ENCODE measurements around the gene EME2. TPM values are rescaled to one million over a fixed set of nuclear protein-coding genes. Genes with fewer than 3 reads are reported as not detected.

Gene EME2
- total RNA-seq, 1 donor from 2014 or later: 30.0 TPM

DNA sequence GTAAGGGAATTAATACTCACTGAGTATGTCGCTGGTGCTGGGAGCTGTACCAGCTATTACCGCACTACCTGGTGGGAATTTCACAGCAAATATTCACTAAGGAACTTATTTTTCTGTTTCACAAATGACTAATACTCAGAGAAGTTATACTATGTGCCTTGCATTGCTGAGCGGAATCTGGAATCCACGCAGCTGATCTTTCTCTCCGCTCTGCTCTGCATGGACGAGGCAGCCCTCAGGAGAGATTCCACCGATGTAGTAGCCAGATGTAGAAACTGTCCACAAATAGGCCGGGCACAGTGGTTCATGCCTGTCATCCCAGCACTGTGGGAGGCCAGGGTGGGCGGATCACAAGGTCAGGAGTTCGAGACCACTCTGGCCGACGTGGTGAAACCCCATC lies 18.4 kb upstream of the EME2 start:
- intact Hi-C loops (cut with micrococcal nuclease): no loop called here

GRCh38 chr16:1757714-1758461 lies 14.7 kb upstream of the EME2 start:
- intact Hi-C loops (cut with micrococcal nuclease): no loop called here
- Mint-ChIP-seq H3K4me3 (no peak overlapping the region), H3K27ac (peak overlapping the region; percentile 66), H3K36me3 (ENCODE audit: low read depth) (peaks cover 18% of the 10 kb centered on the region), H3K9me3 (no peaks in the 10 kb centered on the region), H3K4me1 (peaks cover 5% of the 10 kb centered on the region), H3K27me3 (no peaks in the 10 kb centered on the region)
- DNase-seq: no peak

More for the DNA sequence above, 18.4 kb upstream of the EME2 start:
- Mint-ChIP-seq H3K4me3 (no peak overlapping the region), H3K9me3 (no peaks in the 10 kb centered on the region), H3K4me1 (peaks cover 5% of the 10 kb centered on the region), H3K27ac (no peak overlapping the region), H3K36me3 (ENCODE audit: low read depth) (peaks cover 9% of the 10 kb centered on the region), H3K27me3 (no peaks in the 10 kb centered on the region)
- no peak for DNase-seq

DNA sequence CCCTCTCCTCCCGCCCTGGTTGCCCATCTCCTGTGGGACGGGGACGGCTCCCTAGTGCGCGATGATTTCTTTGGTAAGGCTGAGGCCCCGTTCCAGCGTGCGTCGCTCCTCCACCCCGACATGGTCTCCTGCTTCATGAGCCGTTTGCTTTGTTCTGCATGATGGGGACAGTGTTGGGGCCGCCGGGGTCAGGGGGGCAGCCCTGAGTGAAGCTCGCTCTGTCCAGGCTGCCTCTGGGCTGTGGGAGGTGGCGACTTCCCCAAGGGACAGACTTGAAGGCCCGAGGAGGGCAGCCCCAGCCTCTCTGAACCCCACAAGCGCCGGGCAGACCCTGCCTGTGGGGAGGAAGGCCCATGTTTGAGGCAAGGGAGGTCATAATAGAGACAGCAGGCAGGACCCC lies 13.7 kb upstream of the EME2 start:
- peaks cover 18% of the 10 kb centered on the region for H3K36me3 Mint-ChIP-seq (ENCODE audit: low read depth)

DNA sequence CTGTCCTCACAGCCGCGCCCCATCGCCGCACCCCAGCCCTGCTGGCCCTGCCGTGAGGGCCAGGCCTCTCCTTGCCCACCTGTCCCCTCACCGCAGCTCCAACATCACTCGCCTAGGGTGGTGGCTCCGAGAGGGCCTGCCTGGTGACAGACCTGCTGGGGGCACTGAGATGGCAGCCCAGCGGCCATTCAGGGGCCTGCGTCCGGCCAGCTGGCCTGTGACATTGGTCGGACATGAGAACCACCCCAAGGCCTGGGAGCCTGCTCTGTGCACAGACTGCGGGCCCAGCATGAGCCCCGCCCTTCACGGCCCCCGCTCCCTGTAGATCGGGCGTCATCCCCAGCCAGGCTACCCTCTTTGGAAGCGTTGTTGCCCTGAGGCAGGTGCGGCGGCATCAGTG lies 13.1 kb upstream of the EME2 start:
- peaks cover 5% of the 10 kb centered on the region for H3K4me1 Mint-ChIP-seq
- intact Hi-C loops (cut with micrococcal nuclease): no loop called here
- no peaks in the 10 kb centered on the region for H3K27me3 Mint-ChIP-seq
- H3K4me3 Mint-ChIP-seq: no peak overlapping the region
- peaks cover 17% of the 10 kb centered on the region for H3K36me3 Mint-ChIP-seq (ENCODE audit: low read depth)
- H3K9me3 Mint-ChIP-seq: no peaks in the 10 kb centered on the region
- no peak overlapping the region for H3K27ac Mint-ChIP-seq
- DNase-seq: no peak

More for the DNA sequence above, 13.7 kb upstream of the EME2 start:
- Mint-ChIP-seq H3K27ac (no peak overlapping the region), H3K4me1 (peaks cover 5% of the 10 kb centered on the region), H3K27me3 (no peaks in the 10 kb centered on the region), H3K9me3 (no peaks in the 10 kb centered on the region), H3K4me3 (no peak overlapping the region)
- DNase-seq: no peak
- intact Hi-C loops (cut with micrococcal nuclease): no loop called here

DNA sequence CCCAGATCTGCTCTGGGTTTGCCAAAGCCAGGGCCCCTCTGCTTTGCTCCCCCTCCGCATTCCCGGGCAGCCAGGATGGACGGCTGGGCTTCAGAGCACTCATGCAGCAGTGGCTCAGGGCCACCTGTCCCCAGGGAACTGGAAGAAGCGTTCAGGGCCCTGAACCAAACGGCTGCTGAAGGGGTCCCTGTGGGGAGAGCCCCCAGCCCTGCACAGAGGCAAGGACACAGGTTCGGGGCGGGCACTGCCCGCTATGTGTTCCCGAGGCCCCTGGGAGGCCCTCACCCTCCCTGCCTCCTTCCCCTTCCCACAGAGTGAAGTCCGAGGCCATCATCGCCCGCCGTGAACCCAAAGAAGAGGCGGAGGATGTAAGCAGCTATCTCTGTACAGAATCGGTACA lies 11.7 kb upstream of the EME2 start:
- DNase-seq: no peak
- H3K36me3 Mint-ChIP-seq (ENCODE audit: low read depth): peaks cover 12% of the 10 kb centered on the region
- no peaks in the 10 kb centered on the region for H3K27me3 Mint-ChIP-seq
- H3K4me1 Mint-ChIP-seq: peaks cover 5% of the 10 kb centered on the region
- no peak overlapping the region for H3K27ac Mint-ChIP-seq
- no peak overlapping the region for H3K4me3 Mint-ChIP-seq
- intact Hi-C loops (cut with micrococcal nuclease): no loop called here
- H3K9me3 Mint-ChIP-seq: no peaks in the 10 kb centered on the region

- H3K9me3 Mint-ChIP-seq: no peaks in the 10 kb centered on the region
- peaks cover 3% of the 10 kb centered on the region for H3K4me1 Mint-ChIP-seq
- intact Hi-C loops (cut with micrococcal nuclease): no loop called here
- H3K27me3 Mint-ChIP-seq: no peaks in the 10 kb centered on the region
- no peak overlapping the region for H3K4me3 Mint-ChIP-seq
- no peak overlapping the region for H3K27ac Mint-ChIP-seq
- peaks cover 14% of the 10 kb centered on the region for H3K36me3 Mint-ChIP-seq (ENCODE audit: low read depth)
- DNase-seq: no peak
Measured at GRCh38 chr16:1761751-1762150, 10.9 kb upstream of the EME2 start.

DNA sequence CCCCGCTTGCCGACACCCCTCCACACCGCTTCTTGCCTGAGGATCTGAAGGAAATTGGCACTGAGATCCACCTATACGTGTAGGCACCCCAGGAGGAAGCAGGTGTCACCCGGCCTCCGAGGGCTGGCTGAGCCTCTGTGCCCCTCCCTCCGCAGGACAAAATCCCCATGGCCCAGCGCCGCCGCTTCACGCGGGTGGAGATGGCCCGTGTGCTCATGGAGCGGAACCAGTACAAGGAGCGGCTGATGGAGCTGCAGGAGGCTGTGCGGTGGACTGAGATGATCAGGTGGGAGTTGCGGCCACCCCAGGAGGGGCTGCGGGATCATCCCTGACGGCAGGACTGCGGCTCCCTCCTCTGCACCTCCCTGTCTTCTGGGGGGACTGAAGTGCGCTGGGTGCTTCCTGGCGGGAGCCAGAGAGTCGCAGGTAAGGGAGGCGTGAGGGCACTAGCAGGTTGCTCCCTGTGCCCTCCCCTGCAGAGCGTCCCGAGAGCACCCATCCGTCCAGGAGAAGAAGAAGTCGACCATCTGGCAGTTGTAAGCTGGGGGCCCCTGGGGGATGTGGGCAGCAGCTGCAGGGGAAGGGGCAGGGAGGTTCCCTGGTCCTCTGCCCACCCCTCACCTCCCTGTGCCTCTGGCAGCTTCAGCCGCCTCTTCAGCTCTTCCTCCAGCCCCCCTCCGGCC lies 10.3 kb upstream of the EME2 start:
- peaks cover 18% of the 10 kb centered on the region for H3K36me3 Mint-ChIP-seq (ENCODE audit: low read depth)
- H3K27ac Mint-ChIP-seq: no peak overlapping the region
- no peak for DNase-seq
- intact Hi-C loops (cut with micrococcal nuclease): no loop called here
- H3K27me3 Mint-ChIP-seq: no peaks in the 10 kb centered on the region
- H3K4me1 Mint-ChIP-seq: no peaks in the 10 kb centered on the region
- H3K9me3 Mint-ChIP-seq: no peaks in the 10 kb centered on the region
- H3K4me3 Mint-ChIP-seq: no peak overlapping the region

DNA sequence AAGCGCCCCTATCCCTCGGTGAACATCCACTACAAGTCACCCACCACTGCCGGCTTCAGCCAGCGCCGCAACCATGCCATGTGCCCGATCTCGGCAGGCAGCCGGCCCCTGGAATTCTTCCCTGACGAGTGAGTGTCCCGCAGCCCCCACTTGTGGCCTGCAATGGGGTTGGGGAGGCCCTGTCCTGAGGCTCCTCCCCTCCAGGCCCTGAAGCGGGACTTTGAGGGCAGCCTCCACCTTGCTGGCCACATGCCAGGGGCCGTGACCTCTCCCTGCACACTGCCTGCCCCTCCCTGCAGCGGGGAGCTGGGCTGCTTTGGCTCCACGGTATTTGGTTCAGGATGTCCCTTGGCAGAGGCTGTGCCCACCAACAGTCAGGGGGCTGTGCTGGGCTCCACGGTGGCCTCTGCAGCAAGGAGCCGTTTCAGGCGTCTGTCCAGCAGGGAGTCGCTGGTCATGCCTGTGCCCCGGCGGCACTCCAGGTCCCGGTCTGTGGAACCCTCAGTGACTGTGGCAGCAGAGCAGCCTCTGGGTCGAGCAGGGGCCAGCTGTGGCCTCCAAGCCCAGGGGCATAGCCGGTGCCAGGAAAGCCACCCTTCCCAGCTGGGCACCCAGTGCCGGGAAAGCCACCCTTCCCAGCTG lies 9.6 kb upstream of the EME2 start:
- peaks cover 18% of the 10 kb centered on the region for H3K36me3 Mint-ChIP-seq (ENCODE audit: low read depth)
- DNase-seq: no peak
- intact Hi-C loops (cut with micrococcal nuclease): no loop called here
- H3K27me3 Mint-ChIP-seq: no peaks in the 10 kb centered on the region
- no peak overlapping the region for H3K4me3 Mint-ChIP-seq
- H3K9me3 Mint-ChIP-seq: no peaks in the 10 kb centered on the region
- no peak overlapping the region for H3K27ac Mint-ChIP-seq
- H3K4me1 Mint-ChIP-seq: no peaks in the 10 kb centered on the region

DNA sequence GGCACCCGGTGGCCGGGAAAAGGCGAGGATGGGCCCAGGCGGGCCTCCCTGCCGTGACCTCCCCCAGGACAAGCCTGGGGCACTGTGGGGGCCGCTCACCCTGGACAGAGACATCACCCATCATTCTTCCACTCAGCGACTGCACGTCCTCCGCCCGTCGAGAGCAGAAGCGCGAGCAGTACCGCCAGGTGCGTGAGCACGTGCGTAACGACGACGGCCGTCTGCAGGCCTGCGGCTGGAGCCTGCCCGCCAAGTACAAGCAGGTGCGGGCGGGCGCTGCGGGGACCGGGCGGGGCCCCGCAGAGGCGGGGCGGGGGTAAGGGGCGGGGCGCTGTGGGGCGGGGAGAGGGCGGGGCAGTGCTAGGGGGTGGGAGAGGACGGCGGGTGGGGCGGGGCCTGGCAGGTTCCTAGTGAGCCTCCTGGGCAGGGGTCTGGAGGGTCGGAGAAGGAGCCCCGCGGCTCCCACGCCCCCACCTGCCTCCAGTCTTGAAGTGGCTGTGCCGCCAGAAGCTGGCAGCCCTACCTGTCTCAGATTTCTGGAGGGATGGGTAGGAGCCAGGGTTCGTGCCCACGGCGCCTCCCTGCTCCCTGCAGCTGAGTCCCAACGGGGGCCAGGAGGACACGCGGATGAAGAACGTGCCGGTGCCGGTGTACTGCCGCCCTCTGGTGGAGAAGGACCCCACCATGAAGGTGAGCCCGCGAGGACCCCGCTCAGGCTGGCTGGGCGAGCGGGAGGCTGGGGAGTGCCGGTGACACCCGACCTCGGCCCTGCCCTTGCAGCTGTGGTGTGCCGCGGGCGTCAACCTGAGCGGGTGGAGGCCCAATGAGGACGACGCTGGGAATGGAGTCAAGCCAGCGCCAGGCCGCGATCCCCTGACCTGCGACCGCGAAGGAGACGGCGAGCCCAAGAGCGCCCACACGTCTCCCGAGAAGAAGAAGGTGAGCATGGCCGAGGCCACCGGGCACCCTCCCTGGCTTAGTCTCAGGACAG lies 8.8 kb upstream of the EME2 start:
- no peak overlapping the region for H3K4me3 Mint-ChIP-seq
- H3K9me3 Mint-ChIP-seq: no peaks in the 10 kb centered on the region
- H3K27ac Mint-ChIP-seq: no peak overlapping the region
- intact Hi-C loops (cut with micrococcal nuclease): no loop called here
- DNase-seq: no peak
- no peaks in the 10 kb centered on the region for H3K4me1 Mint-ChIP-seq
- H3K36me3 Mint-ChIP-seq (ENCODE audit: low read depth): peaks cover 21% of the 10 kb centered on the region
- no peaks in the 10 kb centered on the region for H3K27me3 Mint-ChIP-seq

DNA sequence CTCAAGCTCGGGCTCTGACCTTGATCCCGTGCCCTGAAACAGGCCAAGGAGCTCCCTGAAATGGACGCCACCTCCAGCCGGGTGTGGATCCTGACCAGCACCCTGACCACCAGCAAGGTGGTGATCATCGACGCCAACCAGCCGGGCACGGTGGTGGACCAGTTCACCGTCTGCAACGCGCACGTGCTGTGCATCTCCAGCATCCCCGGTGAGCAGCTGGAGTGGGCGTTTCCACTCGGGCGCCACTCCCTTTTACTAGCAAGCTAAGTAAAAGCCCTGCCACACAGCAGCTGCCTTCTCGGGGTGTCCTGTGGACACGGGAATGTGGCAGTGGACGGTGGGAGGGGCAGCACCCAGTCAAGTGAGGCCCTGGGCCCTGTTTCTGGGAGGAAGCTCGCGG lies 7.6 kb upstream of the EME2 start:
- no peaks in the 10 kb centered on the region for H3K9me3 Mint-ChIP-seq
- DNase-seq: no peak
- peaks cover under 1% of the 10 kb centered on the region for H3K4me1 Mint-ChIP-seq
- H3K27me3 Mint-ChIP-seq: no peaks in the 10 kb centered on the region
- H3K27ac Mint-ChIP-seq: no peak overlapping the region
- no peak overlapping the region for H3K4me3 Mint-ChIP-seq
- intact Hi-C loops (cut with micrococcal nuclease): no loop called here
- H3K36me3 Mint-ChIP-seq (ENCODE audit: low read depth): peaks cover 22% of the 10 kb centered on the region

DNA sequence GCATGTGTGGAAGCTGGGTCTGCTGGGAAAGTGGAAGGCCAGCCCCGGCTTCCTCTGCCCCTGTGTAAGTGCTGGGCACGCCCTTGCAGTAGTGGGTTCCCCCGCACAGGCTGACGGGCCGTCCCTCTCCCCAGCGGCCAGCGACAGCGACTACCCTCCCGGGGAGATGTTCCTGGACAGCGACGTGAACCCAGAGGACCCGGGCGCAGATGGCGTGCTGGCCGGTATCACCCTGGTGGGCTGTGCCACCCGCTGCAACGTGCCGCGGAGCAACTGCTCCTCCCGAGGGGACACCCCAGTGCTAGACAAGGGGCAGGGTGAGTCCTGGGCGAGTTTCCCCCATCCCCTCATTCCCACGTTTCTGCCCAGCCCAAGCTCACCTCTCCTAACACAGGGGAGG lies 6.8 kb upstream of the EME2 start:
- Mint-ChIP-seq H3K4me3 (no peak overlapping the region), H3K36me3 (ENCODE audit: low read depth) (peaks cover 24% of the 10 kb centered on the region), H3K27me3 (no peaks in the 10 kb centered on the region), H3K4me1 (peaks cover 3% of the 10 kb centered on the region), H3K27ac (no peak overlapping the region), H3K9me3 (no peaks in the 10 kb centered on the region)
- DNase-seq: peak; percentile 56
- intact Hi-C loops (cut with micrococcal nuclease): no loop called here

GRCh38 chr16:1766231-1766630 lies 6.4 kb upstream of the EME2 start:
- intact Hi-C loops (cut with micrococcal nuclease): no loop called here
- Mint-ChIP-seq H3K4me1 (peaks cover 3% of the 10 kb centered on the region), H3K36me3 (ENCODE audit: low read depth) (peaks cover 23% of the 10 kb centered on the region), H3K9me3 (no peaks in the 10 kb centered on the region), H3K4me3 (no peak overlapping the region), H3K27ac (no peak overlapping the region), H3K27me3 (no peaks in the 10 kb centered on the region)
- no peak for DNase-seq

- H3K4me3 Mint-ChIP-seq: no peak overlapping the region
- no peak overlapping the region for H3K27ac Mint-ChIP-seq
- intact Hi-C loops (cut with micrococcal nuclease): no loop called here
- H3K36me3 Mint-ChIP-seq (ENCODE audit: low read depth): peaks cover 21% of the 10 kb centered on the region
- H3K4me1 Mint-ChIP-seq: peaks cover 3% of the 10 kb centered on the region
- DNase-seq: no peak
- no peaks in the 10 kb centered on the region for H3K27me3 Mint-ChIP-seq
- no peaks in the 10 kb centered on the region for H3K9me3 Mint-ChIP-seq
Measured at GRCh38 chr16:1766701-1767100, 5.9 kb upstream of the EME2 start.
